Measurements from ENCODE around the gene GCNA.
"Not testable (repeated sequence)": the region's sequence is repeated elsewhere in the genome, so short reads cannot be mapped to it uniquely, and the experiment has no call there.

Gene GCNA

DNA sequence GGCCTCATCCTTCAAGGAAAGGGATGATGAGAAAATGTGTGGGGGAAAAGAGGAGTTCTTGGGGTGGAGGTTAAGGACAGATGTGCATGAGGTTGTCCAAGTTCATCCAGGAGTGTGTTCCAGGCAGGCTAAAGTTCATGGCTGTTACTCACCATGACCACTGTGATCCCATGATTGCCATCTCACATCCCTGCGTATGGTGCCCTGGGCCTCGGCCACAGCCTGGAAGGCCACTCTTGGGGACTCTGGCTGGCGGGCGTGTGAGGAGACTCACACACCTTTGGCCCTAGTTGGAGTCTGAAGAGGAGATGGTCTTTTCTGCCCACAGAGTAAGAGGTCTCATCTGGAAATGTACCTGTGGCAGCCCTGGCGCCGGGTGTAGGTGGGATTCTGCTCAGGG lies 81.7 kb downstream of the GCNA start:
- ATAC-seq (ENCODE audit: insufficient read depth, low read depth) (no peak), DNase-seq (no peak)
- Histone ChIP-seq H3K27ac (ENCODE audit: low read length) (no peak overlapping the region), H2AFZ (ENCODE audit: low read depth, low read length) (no peak overlapping the region), H3K36me3 (ENCODE audit: insufficient read depth, low read length) (no peaks in the 10 kb centered on the region), H3K4me2 (ENCODE audit: insufficient read depth, low read length) (no peak overlapping the region), H3K79me2 (ENCODE audit: insufficient read depth, low read length) (no peaks in the 10 kb centered on the region), H3K9me3 (ENCODE audit: insufficient read depth, low read length, severe bottlenecking) (no peaks in the 10 kb centered on the region), H3K9ac (ENCODE audit: low read depth, low read length) (no peak overlapping the region), H4K20me1 (ENCODE audit: insufficient read depth, low read length) (peaks cover 6% of the 10 kb centered on the region; the same call in 1 of the 2 replicates), H3K4me1 (ENCODE audit: insufficient read depth, low read length) (peaks cover 7% of the 10 kb centered on the region), H3K4me3 (ENCODE audit: low read depth in 1 of 2, low read length in 2 of 2) (no peak overlapping the region), H3K27me3 (ENCODE audit: insufficient read depth, low read length, poor library complexity) (no peaks in the 10 kb centered on the region)
- no peak for TF ChIP-seq EZH2 (IDR thresholded peaks at IDR 0.05; ENCODE audit: borderline replicate concordance, low read depth, low read length, severe bottlenecking)
- TF ChIP-seq, protein P1, sequence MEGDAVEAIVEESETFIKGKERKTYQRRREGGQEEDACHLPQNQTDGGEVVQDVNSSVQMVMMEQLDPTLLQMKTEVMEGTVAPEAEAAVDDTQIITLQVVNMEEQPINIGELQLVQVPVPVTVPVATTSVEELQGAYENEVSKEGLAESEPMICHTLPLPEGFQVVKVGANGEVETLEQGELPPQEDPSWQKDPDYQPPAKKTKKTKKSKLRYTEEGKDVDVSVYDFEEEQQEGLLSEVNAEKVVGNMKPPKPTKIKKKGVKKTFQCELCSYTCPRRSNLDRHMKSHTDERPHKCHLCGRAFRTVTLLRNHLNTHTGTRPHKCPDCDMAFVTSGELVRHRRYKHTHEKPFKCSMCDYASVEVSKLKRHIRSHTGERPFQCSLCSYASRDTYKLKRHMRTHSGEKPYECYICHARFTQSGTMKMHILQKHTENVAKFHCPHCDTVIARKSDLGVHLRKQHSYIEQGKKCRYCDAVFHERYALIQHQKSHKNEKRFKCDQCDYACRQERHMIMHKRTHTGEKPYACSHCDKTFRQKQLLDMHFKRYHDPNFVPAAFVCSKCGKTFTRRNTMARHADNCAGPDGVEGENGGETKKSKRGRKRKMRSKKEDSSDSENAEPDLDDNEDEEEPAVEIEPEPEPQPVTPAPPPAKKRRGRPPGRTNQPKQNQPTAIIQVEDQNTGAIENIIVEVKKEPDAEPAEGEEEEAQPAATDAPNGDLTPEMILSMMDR (IDR thresholded peaks at IDR 0.05; ENCODE audit: borderline replicate concordance, extremely low read depth, low read length, poor library complexity, severe bottlenecking) = no peak

DNA sequence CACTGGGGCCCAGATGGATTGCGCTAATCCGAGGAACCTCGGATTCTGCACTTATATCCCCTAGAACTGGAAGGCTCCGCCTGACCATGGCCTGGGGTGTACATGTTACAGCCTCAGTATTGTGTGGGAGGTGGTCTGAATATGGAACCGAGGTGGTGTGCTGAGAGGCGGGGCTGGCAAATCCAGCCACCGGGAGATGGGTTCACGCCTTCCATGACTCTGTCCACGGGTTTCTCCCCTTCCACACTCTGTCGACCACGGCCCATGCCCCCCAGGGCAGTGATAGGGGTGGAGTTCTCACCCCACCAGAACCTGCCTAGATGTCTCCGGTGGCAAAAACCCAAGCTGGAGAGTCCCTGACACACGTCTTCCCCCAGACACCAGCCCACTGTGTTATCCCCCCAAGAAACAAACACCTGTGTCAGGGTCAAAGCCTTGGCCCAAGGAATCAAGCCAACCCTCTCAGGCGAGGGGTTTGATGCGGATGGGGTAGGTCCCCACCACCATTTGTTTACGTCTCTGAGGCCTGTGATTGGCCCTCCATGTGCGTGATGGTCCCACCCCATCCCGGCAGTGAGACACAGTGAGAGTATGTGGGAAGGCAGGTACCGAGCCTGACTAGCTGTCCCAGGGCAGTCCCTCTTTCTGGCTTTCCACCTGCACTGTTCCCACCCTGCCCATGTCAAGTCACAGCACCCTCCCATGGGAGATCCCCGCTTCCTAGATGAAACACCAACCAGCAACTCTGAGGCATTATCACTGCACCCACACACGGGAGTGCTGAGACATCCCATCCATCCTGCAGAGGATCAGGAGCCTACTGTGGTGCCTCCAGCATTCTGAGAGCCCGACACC lies 82.6 kb downstream of the GCNA start:
- H3K36me3 ChIP-seq (ENCODE audit: insufficient read depth, low read length) = no peaks in the 10 kb centered on the region
- H3K27ac ChIP-seq (ENCODE audit: low read length) = no peak overlapping the region
- H3K9ac ChIP-seq (ENCODE audit: low read depth, low read length) = no peak overlapping the region
- no peak overlapping the region for H3K4me3 ChIP-seq (ENCODE audit: low read depth in 1 of 2, low read length in 2 of 2)
- no peak for TF ChIP-seq EZH2 (IDR thresholded peaks at IDR 0.05; ENCODE audit: borderline replicate concordance, low read depth, low read length, severe bottlenecking)
- TF ChIP-seq, protein P1 (IDR thresholded peaks at IDR 0.05; ENCODE audit: borderline replicate concordance, extremely low read depth, low read length, poor library complexity, severe bottlenecking) = no peak
- H4K20me1 ChIP-seq (ENCODE audit: insufficient read depth, low read length) = peaks cover 6% of the 10 kb centered on the region; the same call in 1 of the 2 replicates
- H3K9me3 ChIP-seq (ENCODE audit: insufficient read depth, low read length, severe bottlenecking) = no peaks in the 10 kb centered on the region
- no peak overlapping the region for H3K4me2 ChIP-seq (ENCODE audit: insufficient read depth, low read length)
- H3K27me3 ChIP-seq (ENCODE audit: insufficient read depth, low read length, poor library complexity) = no peaks in the 10 kb centered on the region
- no peak for DNase-seq
- H2AFZ ChIP-seq (ENCODE audit: low read depth, low read length) = no peak overlapping the region
- H3K79me2 ChIP-seq (ENCODE audit: insufficient read depth, low read length) = no peaks in the 10 kb centered on the region
- no peak for ATAC-seq (ENCODE audit: insufficient read depth, low read depth)
- peaks cover 7% of the 10 kb centered on the region for H3K4me1 ChIP-seq (ENCODE audit: insufficient read depth, low read length)

DNA sequence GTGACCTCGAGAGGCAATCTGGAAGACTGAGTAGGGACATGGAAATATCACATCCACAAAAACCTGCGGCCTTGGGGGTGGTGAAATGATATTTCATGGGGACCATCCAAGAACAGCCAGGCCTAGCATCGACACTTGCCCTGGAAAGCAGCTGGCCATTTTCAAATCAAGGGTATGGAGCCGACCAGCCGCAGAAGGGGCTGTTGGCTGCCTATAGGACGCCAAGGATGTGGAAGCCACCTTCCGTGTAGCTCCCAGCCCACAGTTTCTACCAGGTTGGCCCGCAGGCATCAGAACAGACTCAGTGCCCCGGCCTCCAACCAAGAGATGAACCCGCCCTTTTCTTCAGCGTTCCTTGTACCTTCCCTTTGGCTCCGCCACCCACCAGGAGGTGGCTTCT lies 83.7 kb downstream of the GCNA start:
- Histone ChIP-seq H3K27me3 (ENCODE audit: insufficient read depth, low read length, poor library complexity) (no peaks in the 10 kb centered on the region), H2AFZ (ENCODE audit: low read depth, low read length) (no peak overlapping the region), H3K36me3 (ENCODE audit: insufficient read depth, low read length) (no peaks in the 10 kb centered on the region), H3K27ac (ENCODE audit: low read length) (no peak overlapping the region), H3K9me3 (ENCODE audit: insufficient read depth, low read length, severe bottlenecking) (no peaks in the 10 kb centered on the region), H3K4me2 (ENCODE audit: insufficient read depth, low read length) (no peak overlapping the region), H3K9ac (ENCODE audit: low read depth, low read length) (no peak overlapping the region), H3K79me2 (ENCODE audit: insufficient read depth, low read length) (no peaks in the 10 kb centered on the region), H3K4me1 (ENCODE audit: insufficient read depth, low read length) (peaks cover 7% of the 10 kb centered on the region), H3K4me3 (ENCODE audit: low read depth in 1 of 2, low read length in 2 of 2) (no peak overlapping the region), H4K20me1 (ENCODE audit: insufficient read depth, low read length) (peaks cover 6% of the 10 kb centered on the region; the same call in 1 of the 2 replicates)
- TF ChIP-seq, protein P1 (IDR thresholded peaks at IDR 0.05; ENCODE audit: borderline replicate concordance, extremely low read depth, low read length, poor library complexity, severe bottlenecking) = no peak
- TF ChIP-seq EZH2 (IDR thresholded peaks at IDR 0.05; ENCODE audit: borderline replicate concordance, low read depth, low read length, severe bottlenecking) = no peak
- DNase-seq (no peak), ATAC-seq (ENCODE audit: insufficient read depth, low read depth) (no peak)

DNA sequence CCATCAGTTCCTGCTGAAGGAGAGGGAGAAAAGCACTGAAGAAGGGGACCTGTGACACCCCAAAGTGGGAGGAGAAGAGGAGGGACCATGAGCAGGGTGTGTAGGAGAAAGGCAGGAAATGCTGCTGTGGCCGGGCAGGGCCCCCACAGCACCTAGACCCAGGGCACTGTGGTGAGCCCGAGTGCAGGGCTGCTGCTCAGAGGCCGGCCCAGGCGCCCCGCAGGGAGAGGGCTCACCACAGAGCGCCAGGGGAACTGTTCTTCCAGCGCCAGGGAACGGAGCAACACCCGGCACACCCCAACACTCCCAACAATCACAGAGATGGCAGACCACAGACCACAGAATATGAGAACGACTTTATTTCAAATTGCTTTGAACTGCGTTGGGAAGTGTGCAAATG lies 84.4 kb downstream of the GCNA start:
- not testable (repeated sequence) for H3K79me2 ChIP-seq (ENCODE audit: insufficient read depth, low read length); H3K4me2 ChIP-seq (ENCODE audit: insufficient read depth, low read length); H3K27ac ChIP-seq (ENCODE audit: low read length); H2AFZ ChIP-seq (ENCODE audit: low read depth, low read length); H4K20me1 ChIP-seq (ENCODE audit: insufficient read depth, low read length); H3K27me3 ChIP-seq (ENCODE audit: insufficient read depth, low read length, poor library complexity); H3K4me1 ChIP-seq (ENCODE audit: insufficient read depth, low read length); H3K36me3 ChIP-seq (ENCODE audit: insufficient read depth, low read length); H3K9ac ChIP-seq (ENCODE audit: low read depth, low read length); H3K9me3 ChIP-seq (ENCODE audit: insufficient read depth, low read length, severe bottlenecking); H3K4me3 ChIP-seq (ENCODE audit: low read depth in 1 of 2, low read length in 2 of 2)
- ATAC-seq (ENCODE audit: insufficient read depth, low read depth) (peak; percentile 72), DNase-seq (peak; percentile 49)
